GM12878 (cell line): ENCODE measurements around the gene CCNDBP1. TPM values are rescaled to one million over a fixed set of nuclear protein-coding genes. Genes with fewer than 3 reads are reported as not detected.

Source experiments
- ATAC-seq: fragments of 200-7000 bp; cut with Tn5 transposase; 3 replicates; pipeline ENCODE4 v1.9.1; 2020; ENCODE audit warnings: mild to moderate bottlenecking, moderate library complexity
- BruUV-seq: library from RNA; stranded (reverse); fragments of 400-500 nt; replicated peaks from 2 replicates; lab custom pipeline; 2021; lab: Mats Ljungman, UMichigan
- CTCF ChIA-PET: fragments of 300-600 bp; sonication (Branson Sonifier 250); formaldehyde crosslinking; extraction: SDS; loops from one replicate; lab custom pipeline; 2021; ENCODE audit warnings: inconsistent platforms; lab: Yijun Ruan, JAX
- POLR2A ChIA-PET: fragments of 350-600 bp; formaldehyde crosslinking; extraction: SDS; loops from one replicate; lab custom pipeline; 2021; ENCODE audit warnings: inconsistent platforms; lab: Charles Lee
- RAD21 ChIA-PET: fragments of 300-600 bp; sonication (Branson Sonifier 250); formaldehyde crosslinking; loops from one replicate; lab custom pipeline; 2023; ENCODE audit warnings: antibody characterized with exemption; ENCODE audit not compliant: unreplicated experiment; lab: Charles Lee
- SMC1A ChIA-PET: fragments of 300-600 bp; sonication (Branson Sonifier 250); formaldehyde crosslinking; loops from one replicate; lab custom pipeline; 2023; ENCODE audit not compliant: unreplicated experiment, uncharacterized antibody; lab: Charles Lee
- DNase-seq: peaks from one replicate; pipeline ENCODE4 v3.0.0-alpha.2; 2011; ENCODE audit warnings: low read depth, low spot score
- FAIRE-seq: peaks from 3 replicates; lab custom pipeline; 2011; peaks lifted over from hg19 to GRCh38; lab: Jason Lieb, UNC
- H2AFZ ChIP-seq: 2 replicates; pipeline ENCODE4 v1.6.0; 2011; ENCODE audit warnings: low read depth, low read length, control low read depth; ENCODE audit not compliant: control insufficient read depth
- H3K27ac ChIP-seq: 2 replicates; pipeline ENCODE4 v1.5.1; 2011; ENCODE audit warnings: control low read depth; ENCODE audit not compliant: control insufficient read depth, insufficient read depth
- H3K27me3 ChIP-seq, 2 experiments: replicated peaks in 1 of 2; 2 replicates each; pipeline versions ENCODE4 v1.6.0 to v1.6.1; 2011; ENCODE audit warnings: low read length in 1 of 2; ENCODE audit not compliant: control insufficient read depth in 2 of 2, insufficient read depth in 2 of 2
- H3K36me3 ChIP-seq, 2 experiments: 2 replicates each; pipeline ENCODE4 v1.5.1; 2011; ENCODE audit warnings: low read length in 1 of 2; ENCODE audit not compliant: control insufficient read depth in 2 of 2, insufficient read depth in 2 of 2
- H3K4me1 ChIP-seq: 2 replicates; pipeline ENCODE4 v1.6.1; 2011; ENCODE audit warnings: mild to moderate bottlenecking, low read length, moderate library complexity, mixed read lengths; ENCODE audit not compliant: control insufficient read depth, insufficient read depth
- H3K4me2 ChIP-seq: 2 replicates; pipeline ENCODE4 v1.6.0; 2011; ENCODE audit warnings: control low read depth; ENCODE audit not compliant: control insufficient read depth, insufficient read depth
- H3K4me3 ChIP-seq: fragments of 200-600 bp; sonication (generic); 2 replicates; pipeline ENCODE4 v1.5.1; 2016
- H3K79me2 ChIP-seq: 2 replicates; pipeline ENCODE4 v1.6.0; 2011; ENCODE audit warnings: low read length; ENCODE audit not compliant: control insufficient read depth, insufficient read depth
- H3K9ac ChIP-seq: 2 replicates; pipeline ENCODE4 v1.8.0; 2011; ENCODE audit warnings: low read length, control low read depth, mixed read lengths; ENCODE audit not compliant: control insufficient read depth, insufficient read depth
- H3K9me3 ChIP-seq: replicated peaks from 3 replicates; pipeline ENCODE4 v1.5.1; 2011; ENCODE audit warnings: mild to moderate bottlenecking, low read length; ENCODE audit not compliant: control insufficient read depth, insufficient read depth
- H4K20me1 ChIP-seq: 2 replicates; pipeline ENCODE4 v1.6.0; 2011; ENCODE audit not compliant: control insufficient read depth, insufficient read depth
- BMI1 ChIP-seq: fragments of 450-650 bp; IDR thresholded peaks from 2 replicates; pipeline ENCODE4 v1.6.1; 2016; ENCODE audit warnings: mild to moderate bottlenecking, moderate library complexity, borderline replicate concordance
- EGR1 ChIP-seq, 2 experiments: IDR thresholded peaks; 1 replicate in 1 of 2; 2 replicates in 1 of 2; pipeline ENCODE4 v1.6.1; 2011 to 2012; ENCODE audit warnings: low read depth in 2 of 2, low read length in 2 of 2, borderline replicate concordance in 1 of 2, mild to moderate bottlenecking in 1 of 2, moderate library complexity in 1 of 2
- HDAC6 ChIP-seq: fragments of 200-600 bp; sonication (generic); IDR thresholded peaks from one replicate; pipeline ENCODE4 v1.8.0; 2017; ENCODE audit warnings: antibody characterized with exemption; ENCODE audit not compliant: unreplicated experiment
- KAT2A ChIP-seq: conservative IDR thresholded peaks from 2 replicates; pipeline ENCODE4 v1.6.1; 2011; ENCODE audit warnings: low read depth, low read length; ENCODE audit not compliant: control insufficient read depth
- SREBF1 ChIP-seq: IDR thresholded peaks from 2 replicates; pipeline ENCODE4 v1.6.1; 2012; ENCODE audit warnings: mild to moderate bottlenecking, low read length
- WGBS: methylation state at CpG from one replicate; pipeline ENCODE4 v1.1.6; 2016; ENCODE audit warnings: low lambda C conversion rate; ENCODE audit not compliant: insufficient replicate concordance, insufficient coverage; ENCODE audit errors: missing lambda C conversion rate; 5-methylcytosine and 5-hydroxymethylcytosine counted together
- in situ Hi-C: fragments of 300-500 bp; cut with MboI; formaldehyde crosslinking; loops from 9 replicates; pipeline ENCODE4 v1.14.3; 2018; ENCODE audit warnings: mixed read lengths
- intact Hi-C: fragments of 100-400 bp; cut with micrococcal nuclease; formaldehyde crosslinking; loops from one replicate; pipeline ENCODE4 v1.14.2; 2022; ENCODE audit not compliant: unreplicated experiment
- polyA plus RNA-seq, 11 experiments: library from polyadenylated mRNA; depleted of rRNA in 4 of 11; unstranded in 6 of 11; stranded (reverse) in 5 of 11; fragments of >200 nt; fragmentation: Nextera tagmentation in 4 of 11; fragmentation: Illumina TruSeq in 1 of 11; extraction: Ambion mirVana in 4 of 11; extraction: Trizol in 1 of 11; gene quantifications; 1 replicate in 1 of 11; 2 replicates in 10 of 11; pipeline versions ENCODE4 v1.2.1 to v1.2.3, GENCODE V29; 2011 to 2016; ENCODE audit warnings: inconsistent platforms in 2 of 11, missing spikeins in 2 of 11, low read depth in 1 of 11
- total RNA-seq, 4 experiments: library from RNA; depleted of rRNA in 3 of 4; stranded (reverse); fragments of >200 nt in 3 of 4; fragmentation: Illumina TruSeq in 1 of 4; extraction: Trizol in 1 of 4; gene quantifications; 2 replicates each; pipeline versions ENCODE4 v1.2.1 to v1.2.3, GENCODE V29; 2013 to 2021
- TF ChIP-seq, protein P1 (sequence below): IDR thresholded peaks from 2 replicates; pipeline ENCODE4 v1.6.1; 2011; ENCODE audit warnings: mild to moderate bottlenecking, low read depth, low read length, moderate library complexity; ENCODE audit not compliant: insufficient replicate concordance
- TF ChIP-seq, protein P2 (sequence below): IDR thresholded peaks from 2 replicates; pipeline ENCODE4 v1.6.1; 2011; ENCODE audit warnings: low read depth, low read length, improper control_type of control experiment, borderline replicate concordance
- TF ChIP-seq, protein P3 (sequence below): fragments of 450-650 bp; IDR thresholded peaks from 2 replicates; pipeline ENCODE4 v1.6.1; 2017; ENCODE audit warnings: borderline replicate concordance

The CCNDBP1 gene
- total and polyA plus RNA-seq, 10 of the 15 experiments (the other 5 are each of a cell fraction or from before 2014, with no cell fraction given): 30.1 to 86.7 (median 42.2) TPM

DNA sequence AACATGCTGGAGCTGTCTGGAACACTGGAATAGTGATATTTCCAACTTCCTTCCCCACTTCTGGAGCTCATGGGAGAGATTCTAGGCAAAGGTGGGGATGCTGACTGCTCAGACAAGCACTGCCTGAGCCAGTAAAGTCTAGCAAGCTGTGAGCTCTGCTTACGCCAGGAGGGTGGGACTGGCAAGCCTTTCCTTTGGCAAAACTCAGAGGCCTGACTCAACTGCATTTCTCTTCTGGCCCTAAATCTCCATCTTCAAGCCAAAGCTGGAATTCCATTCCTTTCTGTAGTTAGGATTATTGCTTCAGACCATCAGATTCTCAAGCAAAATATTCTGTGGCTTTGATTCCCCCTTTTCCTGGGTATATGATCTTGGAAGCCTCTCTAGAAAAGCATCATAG lies 55.9 kb downstream of the CCNDBP1 start:
- Histone ChIP-seq H3K9ac (no peak overlapping the region), H2AFZ (no peak overlapping the region), H3K79me2 (no peaks in the 10 kb centered on the region), H3K27ac (no peak overlapping the region), H3K9me3 (no peaks in the 10 kb centered on the region), H4K20me1 (no peaks in the 10 kb centered on the region), H3K4me1 (peaks cover 17% of the 10 kb centered on the region), H3K4me3 (no peak overlapping the region), H3K36me3 (no peaks in the 10 kb centered on the region), H3K27me3 (no peaks in the 10 kb centered on the region), H3K4me2 (no peak overlapping the region)
- no peak for TF ChIP-seq HDAC6
- no peak for TF ChIP-seq KAT2A
- TF ChIP-seq, protein P1, sequence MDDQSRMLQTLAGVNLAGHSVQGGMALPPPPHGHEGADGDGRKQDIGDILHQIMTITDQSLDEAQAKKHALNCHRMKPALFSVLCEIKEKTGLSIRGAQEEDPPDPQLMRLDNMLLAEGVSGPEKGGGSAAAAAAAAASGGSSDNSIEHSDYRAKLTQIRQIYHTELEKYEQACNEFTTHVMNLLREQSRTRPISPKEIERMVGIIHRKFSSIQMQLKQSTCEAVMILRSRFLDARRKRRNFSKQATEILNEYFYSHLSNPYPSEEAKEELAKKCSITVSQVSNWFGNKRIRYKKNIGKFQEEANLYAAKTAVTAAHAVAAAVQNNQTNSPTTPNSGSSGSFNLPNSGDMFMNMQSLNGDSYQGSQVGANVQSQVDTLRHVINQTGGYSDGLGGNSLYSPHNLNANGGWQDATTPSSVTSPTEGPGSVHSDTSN: no peak
- no peak for TF ChIP-seq SREBF1
- TF ChIP-seq BMI1: no peak
- TF ChIP-seq, protein P2, sequence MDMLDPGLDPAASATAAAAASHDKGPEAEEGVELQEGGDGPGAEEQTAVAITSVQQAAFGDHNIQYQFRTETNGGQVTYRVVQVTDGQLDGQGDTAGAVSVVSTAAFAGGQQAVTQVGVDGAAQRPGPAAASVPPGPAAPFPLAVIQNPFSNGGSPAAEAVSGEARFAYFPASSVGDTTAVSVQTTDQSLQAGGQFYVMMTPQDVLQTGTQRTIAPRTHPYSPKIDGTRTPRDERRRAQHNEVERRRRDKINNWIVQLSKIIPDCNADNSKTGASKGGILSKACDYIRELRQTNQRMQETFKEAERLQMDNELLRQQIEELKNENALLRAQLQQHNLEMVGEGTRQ: no peak
- TF ChIP-seq EGR1 (IDR thresholded peaks at IDR 0.05; ENCODE audit: borderline replicate concordance in 1 of 2, low read depth in 2 of 2, low read length in 2 of 2): no peak
- TF ChIP-seq, protein P3, sequence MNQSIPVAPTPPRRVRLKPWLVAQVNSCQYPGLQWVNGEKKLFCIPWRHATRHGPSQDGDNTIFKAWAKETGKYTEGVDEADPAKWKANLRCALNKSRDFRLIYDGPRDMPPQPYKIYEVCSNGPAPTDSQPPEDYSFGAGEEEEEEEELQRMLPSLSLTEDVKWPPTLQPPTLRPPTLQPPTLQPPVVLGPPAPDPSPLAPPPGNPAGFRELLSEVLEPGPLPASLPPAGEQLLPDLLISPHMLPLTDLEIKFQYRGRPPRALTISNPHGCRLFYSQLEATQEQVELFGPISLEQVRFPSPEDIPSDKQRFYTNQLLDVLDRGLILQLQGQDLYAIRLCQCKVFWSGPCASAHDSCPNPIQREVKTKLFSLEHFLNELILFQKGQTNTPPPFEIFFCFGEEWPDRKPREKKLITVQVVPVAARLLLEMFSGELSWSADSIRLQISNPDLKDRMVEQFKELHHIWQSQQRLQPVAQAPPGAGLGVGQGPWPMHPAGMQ: no peak
- DNase-seq (no peak), FAIRE-seq (no peak), ATAC-seq (no peak)
- ChIA-PET POLR2A (interaction anchor here (0.6 to 4.6 kb wide), 5 partner anchors 9 to 34 kb away, joined by 3 to 25 read pairs (median 5); no protein-coding TSS in a partner anchor), SMC1A (interaction anchor here (1.0 to 2.8 kb wide), 6 partner anchors 9 to 44 kb away, joined by 3 to 20 read pairs (median 8); partner anchors contain the start of gene TGM5), CTCF (interaction anchor here (1.1 to 4.1 kb wide), 5 partner anchors 10 to 44 kb away, joined by 3 to 24 read pairs (median 6); partner anchors contain the start of gene TGM5), RAD21 (interaction anchor here (1.0 to 1.9 kb wide), 5 partner anchors 10 to 44 kb away, joined by 3 to 8 read pairs (median 4); partner anchors contain the start of gene TGM5)
- intact Hi-C loops (no loop called here), in situ Hi-C loops (no loop called here)
- BruUV-seq: no TSS peak
- WGBS: 100% methylated on average over 1 of the region's 1 CpG
